IMR-90 (cell line): ENCODE results near the gene NR1H2. TPM values are rescaled to one million over a fixed set of nuclear protein-coding genes. Genes with fewer than 3 reads are reported as not detected.

Experiments used
- ATAC-seq: fragments of 200-7000 bp; cut with Tn5 transposase; 2 replicates; pipeline ENCODE4 v1.9.1; 2020; ENCODE audit warnings: low read depth, mild to moderate bottlenecking, moderate library complexity
- BruUV-seq: library from RNA; stranded (reverse); fragments of 400-500 nt; replicated peaks from 2 replicates; lab custom pipeline; 2021; lab: Mats Ljungman, UMichigan
- CTCF ChIA-PET: fragments of 300-600 bp; formaldehyde crosslinking; extraction: SDS; loops from one replicate; lab custom pipeline; 2021; ENCODE audit warnings: antibody characterized with exemption; lab: Yijun Ruan, JAX
- POLR2A ChIA-PET: fragments of 300-600 bp; sonication (Branson Sonifier 250); formaldehyde crosslinking; loops from one replicate; lab custom pipeline; 2022; ENCODE audit warnings: antibody characterized with exemption; ENCODE audit not compliant: unreplicated experiment; lab: Charles Lee
- DNase-seq: peaks from one replicate; pipeline ENCODE4 v3.0.0; 2013
- H2AFZ ChIP-seq: replicated peaks from 2 replicates; pipeline ENCODE3; 2013; ENCODE audit warnings: low read length, mild to moderate bottlenecking; ENCODE audit not compliant: poor library complexity
- H2AK5ac ChIP-seq: 2 replicates; pipeline ENCODE4 v1.6.1; 2013; ENCODE audit warnings: low read depth, low read length, inconsistent platforms
- H2AK9ac ChIP-seq: replicated peaks from 2 replicates; pipeline ENCODE3; 2013; ENCODE audit warnings: mild to moderate bottlenecking, low read depth, low read length, moderate library complexity; ENCODE audit not compliant: poor library complexity
- H2BK120ac ChIP-seq: 2 replicates; pipeline ENCODE4 v1.6.1; 2013; ENCODE audit warnings: low read depth, low read length, inconsistent platforms
- H2BK15ac ChIP-seq: 3 replicates; pipeline ENCODE4 v1.6.1; 2013; ENCODE audit warnings: low read depth, low read length, inconsistent platforms
- H2BK20ac ChIP-seq: 2 replicates; pipeline ENCODE4 v1.6.1; 2013; ENCODE audit warnings: low read depth, mild to moderate bottlenecking, inconsistent platforms, low read length, moderate library complexity
- H2BK5ac ChIP-seq: 2 replicates; pipeline ENCODE4 v1.6.1; 2013; ENCODE audit warnings: mild to moderate bottlenecking, low read depth, low read length, inconsistent platforms; ENCODE audit not compliant: poor library complexity, severe bottlenecking
- H3K14ac ChIP-seq: replicated peaks from 2 replicates; pipeline ENCODE4 v1.6.1; 2013; ENCODE audit warnings: low read depth, low read length, inconsistent platforms
- H3K18ac ChIP-seq: 2 replicates; pipeline ENCODE4 v1.6.1; 2013; ENCODE audit warnings: low read depth, low read length, control low read depth
- H3K23ac ChIP-seq: 2 replicates; pipeline ENCODE4 v1.6.1; 2013; ENCODE audit warnings: low read depth, low read length, inconsistent platforms
- H3K27ac ChIP-seq: 2 replicates; pipeline ENCODE4 v1.5.1; 2013; ENCODE audit warnings: mild to moderate bottlenecking, control low read depth, low read length; ENCODE audit not compliant: insufficient read depth
- H3K27me3 ChIP-seq: 2 replicates; pipeline ENCODE4 v1.6.1; 2013; ENCODE audit warnings: low read length; ENCODE audit not compliant: control insufficient read depth, insufficient read depth
- H3K36me3 ChIP-seq: 2 replicates; pipeline ENCODE4 v1.6.1; 2013; ENCODE audit warnings: low read length, mixed read lengths; ENCODE audit not compliant: control insufficient read depth, insufficient read depth
- H3K4ac ChIP-seq: 2 replicates; pipeline ENCODE4 v1.6.1; 2013; ENCODE audit warnings: low read depth, low read length, inconsistent platforms
- H3K4me1 ChIP-seq: 2 replicates; pipeline ENCODE4 v1.6.1; 2013; ENCODE audit warnings: low read length, mixed read lengths; ENCODE audit not compliant: control insufficient read depth, insufficient read depth
- H3K4me2 ChIP-seq: 2 replicates; pipeline ENCODE4 v1.6.1; 2013; ENCODE audit warnings: low read depth, mild to moderate bottlenecking, control low read depth, low read length, moderate library complexity
- H3K4me3 ChIP-seq: 2 replicates; pipeline ENCODE4 v1.5.1; 2013; ENCODE audit warnings: low read depth, mild to moderate bottlenecking, control low read depth, low read length, moderate library complexity; ENCODE audit not compliant: insufficient read depth
- H3K56ac ChIP-seq: 2 replicates; pipeline ENCODE4 v1.6.1; 2013; ENCODE audit warnings: low read length, inconsistent platforms; ENCODE audit not compliant: insufficient read depth; ENCODE audit errors: extremely low read depth
- H3K79me1 ChIP-seq, 2 experiments: 2 replicates each; pipeline ENCODE4 v1.6.1; 2013; ENCODE audit warnings: low read length in 2 of 2, inconsistent platforms in 1 of 2, low read depth in 1 of 2
- H3K9ac ChIP-seq: 2 replicates; pipeline ENCODE4 v1.6.1; 2013; ENCODE audit warnings: low read depth, low read length, control low read depth
- H3K9me1 ChIP-seq: 2 replicates; pipeline ENCODE4 v1.6.1; 2013; ENCODE audit warnings: low read length, inconsistent platforms; ENCODE audit not compliant: insufficient read depth
- H3K9me3 ChIP-seq: 2 replicates; pipeline ENCODE4 v1.6.1; 2013; ENCODE audit warnings: low read length; ENCODE audit not compliant: control insufficient read depth, insufficient read depth
- H4K20me1 ChIP-seq: 2 replicates; pipeline ENCODE4 v1.6.1; 2013; ENCODE audit warnings: low read length, inconsistent platforms; ENCODE audit not compliant: insufficient read depth
- H4K5ac ChIP-seq: 2 replicates; pipeline ENCODE4 v1.6.1; 2013; ENCODE audit warnings: mild to moderate bottlenecking, low read depth, low read length, control low read depth
- H4K8ac ChIP-seq, 2 experiments: 2 replicates each; pipeline ENCODE4 v1.6.1; 2013; ENCODE audit warnings: low read depth in 2 of 2, low read length in 2 of 2, control low read depth in 1 of 2, inconsistent platforms in 1 of 2
- H4K91ac ChIP-seq: 2 replicates; pipeline ENCODE4 v1.6.1; 2013; ENCODE audit warnings: low read depth, low read length, inconsistent platforms; ENCODE audit not compliant: insufficient read depth
- CHD1 ChIP-seq: IDR thresholded peaks from 2 replicates; pipeline ENCODE4 v1.6.1; 2012; ENCODE audit warnings: low read depth, low read length, improper control_type of control experiment
- FOS ChIP-seq: fragments of 150-350 bp; IDR thresholded peaks from 2 replicates; pipeline ENCODE4 v1.6.1; 2016; ENCODE audit warnings: low read depth, low read length
- POLR2A ChIP-seq: IDR thresholded peaks from 2 replicates; pipeline ENCODE4 v1.6.1; 2012; ENCODE audit warnings: mild to moderate bottlenecking, low read depth, low read length
- RAD21 ChIP-seq: IDR thresholded peaks from 2 replicates; pipeline ENCODE4 v1.6.1; 2012; ENCODE audit warnings: low read length, improper control_type of control experiment
- RFX5 ChIP-seq: IDR thresholded peaks from 2 replicates; pipeline ENCODE4 v1.8.0; 2012; ENCODE audit warnings: low read depth, mild to moderate bottlenecking, low read length, moderate library complexity
- SMC3 ChIP-seq: fragments of 150-350 bp; IDR thresholded peaks from 2 replicates; pipeline ENCODE4 v1.6.1; 2016; ENCODE audit warnings: low read depth, mild to moderate bottlenecking, antibody characterized with exemption, low read length, moderate library complexity
- WGBS, 2 experiments: methylation state at CpG; one replicate each; pipeline versions ENCODE4 v1.1.5 to v1.1.7; 2013; ENCODE audit warnings: missing lambda C conversion rate in 2 of 2; ENCODE audit not compliant: insufficient read length in 1 of 2; ENCODE audit errors: extremely low coverage in 2 of 2; 5-methylcytosine and 5-hydroxymethylcytosine counted together
- dilution Hi-C: fragments of 300-500 bp; cut with HindIII; formaldehyde crosslinking; loops from one replicate; pipeline ENCODE4 v1.14.3; 2018; ENCODE audit warnings: low sequenced_read_pairs; ENCODE audit not compliant: unreplicated experiment
- in situ Hi-C: fragments of 300-500 bp; cut with MboI; formaldehyde crosslinking; loops from 3 replicates; pipeline ENCODE4 v1.14.3; 2019; ENCODE audit warnings: low sequenced_read_pairs, inconsistent platforms, mixed read lengths
- intact Hi-C: fragments of 100-400 bp; cut with micrococcal nuclease; formaldehyde crosslinking; loops from 2 replicates; pipeline ENCODE4 v1.10.0; 2022
- polyA plus RNA-seq, 3 experiments: library from polyadenylated mRNA; depleted of rRNA; stranded (reverse); fragments of >200 nt; gene quantifications; 2 replicates each; pipeline ENCODE4 v1.2.3, GENCODE V29; 2012; ENCODE audit warnings: low replicate concordance in 1 of 3
- total RNA-seq: library from RNA; depleted of rRNA; stranded (reverse); fragments of >200 nt; gene quantifications from 2 replicates; pipeline ENCODE4 v1.2.3, GENCODE V29; 2012

The NR1H2 gene
- total and polyA plus RNA-seq, 2 of the 4 experiments (the other 2 are of a cell fraction), result 37.8 to 48.4 TPM

GRCh38 chr19:50392759-50393158 is 16.5 kb downstream of the NR1H2 start:
- no peak overlapping the region for H2AK9ac ChIP-seq
- H3K14ac ChIP-seq, result no peak overlapping the region
- no peak overlapping the region for H4K8ac ChIP-seq
- POLR2A ChIA-PET, result no interaction called here
- peaks cover 3% of the 10 kb centered on the region for H3K36me3 ChIP-seq
- no CpG with 5 or more reads among the region's 5 CpGs for WGBS, 2 experiments
- no peak overlapping the region for H3K9ac ChIP-seq
- no peak overlapping the region for H3K4me3 ChIP-seq
- intact Hi-C loops, result no loop called here
- no peak overlapping the region for H3K4ac ChIP-seq
- CTCF ChIA-PET, result no interaction called here
- no peak overlapping the region for H3K4me2 ChIP-seq
- H4K5ac ChIP-seq, result no peak overlapping the region
- DNase-seq (no peak), ATAC-seq (no peak)
- no peaks in the 10 kb centered on the region for H3K4me1 ChIP-seq
- TF ChIP-seq FOS, result no peak
- no peak for TF ChIP-seq POLR2A
- TF ChIP-seq SMC3, result no peak
- no peak for TF ChIP-seq RAD21
- no peak for TF ChIP-seq RFX5
- no peak for TF ChIP-seq CHD1
- H4K20me1 ChIP-seq, result no peaks in the 10 kb centered on the region
- peaks cover 3 to 12% of the 10 kb centered on the region in 2 experiments for H3K79me1 ChIP-seq
- H2BK15ac ChIP-seq, result no peak overlapping the region
- H3K9me3 ChIP-seq, result no peaks in the 10 kb centered on the region
- no peak overlapping the region for H3K27ac ChIP-seq
- in situ Hi-C loops, result no loop called here
- no peak overlapping the region for H2BK5ac ChIP-seq
- H3K18ac ChIP-seq, result no peak overlapping the region
- H3K56ac ChIP-seq, result no peak overlapping the region
- no peak overlapping the region for H2AK5ac ChIP-seq
- no peak overlapping the region for H2AFZ ChIP-seq
- dilution Hi-C loops, result no loop called here
- no peak overlapping the region for H4K91ac ChIP-seq
- H3K9me1 ChIP-seq, result no peaks in the 10 kb centered on the region
- no peaks in the 10 kb centered on the region for H3K27me3 ChIP-seq
- no TSS peak for BruUV-seq
- no peak overlapping the region for H3K23ac ChIP-seq
- H2BK20ac ChIP-seq, result no peak overlapping the region
- H2BK120ac ChIP-seq, result no peak overlapping the region
